ENCODE results near the gene NCBP2L.

DNA sequence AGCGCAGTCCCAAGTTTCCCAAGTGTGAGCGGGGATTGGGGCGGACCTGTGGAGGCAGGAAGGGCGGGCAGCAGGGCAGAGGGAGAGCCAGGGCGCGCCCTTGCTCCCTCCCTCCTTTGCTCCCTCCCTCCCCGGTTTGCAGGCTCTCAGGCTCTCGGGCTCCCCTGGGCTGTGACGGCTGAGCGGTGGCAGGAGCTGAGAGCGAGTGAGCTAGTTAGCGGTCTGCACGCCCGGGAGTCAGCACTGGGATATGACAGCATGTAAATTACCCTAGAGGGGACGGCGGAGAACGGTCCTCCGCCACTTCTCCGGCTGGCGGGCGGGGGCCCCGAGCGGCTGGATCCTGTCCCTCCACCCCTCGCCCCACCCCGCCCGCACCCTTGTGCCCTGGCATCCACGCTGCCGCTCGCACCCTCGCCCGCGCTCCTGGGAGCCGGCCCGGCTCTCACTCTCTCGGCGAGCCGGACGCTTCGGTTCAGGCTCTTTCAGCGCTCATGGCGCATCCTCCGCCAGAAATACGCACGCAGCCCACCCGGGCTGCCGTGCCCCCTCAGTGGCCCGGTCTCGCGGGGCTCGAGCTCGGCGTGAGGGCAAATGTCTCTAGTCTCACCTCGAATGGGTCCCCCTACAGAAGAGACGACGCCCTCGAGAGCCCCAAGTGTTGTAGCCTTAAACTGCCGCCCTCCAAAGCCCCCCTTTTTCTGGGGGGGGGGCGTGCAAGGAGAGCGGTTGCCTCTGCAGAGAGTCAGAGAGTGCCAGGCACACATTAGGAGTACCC lies 1.6 kb upstream of the NCBP2L start, which contains the start of gene TSC22D3:
- TF ChIP-seq, protein P1, sequence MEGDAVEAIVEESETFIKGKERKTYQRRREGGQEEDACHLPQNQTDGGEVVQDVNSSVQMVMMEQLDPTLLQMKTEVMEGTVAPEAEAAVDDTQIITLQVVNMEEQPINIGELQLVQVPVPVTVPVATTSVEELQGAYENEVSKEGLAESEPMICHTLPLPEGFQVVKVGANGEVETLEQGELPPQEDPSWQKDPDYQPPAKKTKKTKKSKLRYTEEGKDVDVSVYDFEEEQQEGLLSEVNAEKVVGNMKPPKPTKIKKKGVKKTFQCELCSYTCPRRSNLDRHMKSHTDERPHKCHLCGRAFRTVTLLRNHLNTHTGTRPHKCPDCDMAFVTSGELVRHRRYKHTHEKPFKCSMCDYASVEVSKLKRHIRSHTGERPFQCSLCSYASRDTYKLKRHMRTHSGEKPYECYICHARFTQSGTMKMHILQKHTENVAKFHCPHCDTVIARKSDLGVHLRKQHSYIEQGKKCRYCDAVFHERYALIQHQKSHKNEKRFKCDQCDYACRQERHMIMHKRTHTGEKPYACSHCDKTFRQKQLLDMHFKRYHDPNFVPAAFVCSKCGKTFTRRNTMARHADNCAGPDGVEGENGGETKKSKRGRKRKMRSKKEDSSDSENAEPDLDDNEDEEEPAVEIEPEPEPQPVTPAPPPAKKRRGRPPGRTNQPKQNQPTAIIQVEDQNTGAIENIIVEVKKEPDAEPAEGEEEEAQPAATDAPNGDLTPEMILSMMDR (IDR thresholded peaks at IDR 0.05; ENCODE audit: low read depth, low read length): no peak
- TF ChIP-seq EZH2phosphoT487 (IDR thresholded peaks at IDR 0.05; ENCODE audit: low read depth): no peak

Measured in OCI-LY3 (cell line).